Adipocyte (in vitro differentiated cells): ENCODE results near the gene TUBG1.

Source experiments
- DNase-seq: peaks from one replicate; pipeline ENCODE4 v3.0.0-alpha.2; 2015; ENCODE audit warnings: low read depth
- H3K27me3 ChIP-seq: replicated peaks from 2 replicates; pipeline ENCODE4 v1.7.0; 2013; ENCODE audit warnings: mild to moderate bottlenecking, low read length, moderate library complexity; ENCODE audit not compliant: control insufficient read depth, insufficient read depth
- H3K36me3 ChIP-seq: 2 replicates; pipeline ENCODE4 v1.7.0; 2013; ENCODE audit warnings: low read length, mild to moderate bottlenecking, moderate library complexity; ENCODE audit not compliant: control insufficient read depth, insufficient read depth, severe bottlenecking
- H3K4me1 ChIP-seq: 2 replicates; pipeline ENCODE4 v1.7.0; 2013; ENCODE audit warnings: mild to moderate bottlenecking, low read length, moderate library complexity; ENCODE audit not compliant: control insufficient read depth, insufficient read depth
- H3K4me3 ChIP-seq: 2 replicates; pipeline ENCODE4 v1.7.0; 2013; ENCODE audit warnings: mild to moderate bottlenecking, low read length, moderate library complexity
- H3K9ac ChIP-seq: 2 replicates; pipeline ENCODE4 v1.7.0; 2013; ENCODE audit warnings: mild to moderate bottlenecking, low read length, moderate library complexity
- H3K9me3 ChIP-seq: 2 replicates; pipeline ENCODE4 v1.7.0; 2013; ENCODE audit warnings: mild to moderate bottlenecking, low read length, moderate library complexity; ENCODE audit not compliant: control insufficient read depth

The TUBG1 gene

DNA sequence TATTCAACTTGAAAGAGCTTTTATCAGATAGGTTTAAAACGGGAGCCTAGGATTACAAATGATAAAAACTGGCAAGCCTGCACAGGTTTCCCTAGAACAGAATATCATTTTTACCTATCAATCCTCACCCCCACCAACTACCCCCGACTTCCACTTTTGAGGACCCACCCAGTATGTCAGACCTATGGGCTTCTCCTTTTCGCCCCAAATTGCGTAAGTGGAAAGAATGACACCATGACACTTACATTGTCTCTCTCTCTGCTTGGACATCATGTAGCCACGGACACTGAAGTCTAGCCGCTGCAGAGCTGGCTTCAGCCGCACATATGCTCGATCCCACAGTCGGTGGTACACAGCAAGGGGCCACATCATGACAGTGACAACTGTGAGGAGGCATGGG, 24.6 kb upstream of the TUBG1 start:
- Histone ChIP-seq H3K4me3 (peak overlapping the region; percentile 25), H3K9ac (peak overlapping the region; percentile 70), H3K27me3 (no peaks in the 10 kb centered on the region), H3K9me3 (no peaks in the 10 kb centered on the region), H3K4me1 (peaks cover 35% of the 10 kb centered on the region), H3K36me3 (peaks cover 95% of the 10 kb centered on the region)
- DNase-seq: no peak

DNA sequence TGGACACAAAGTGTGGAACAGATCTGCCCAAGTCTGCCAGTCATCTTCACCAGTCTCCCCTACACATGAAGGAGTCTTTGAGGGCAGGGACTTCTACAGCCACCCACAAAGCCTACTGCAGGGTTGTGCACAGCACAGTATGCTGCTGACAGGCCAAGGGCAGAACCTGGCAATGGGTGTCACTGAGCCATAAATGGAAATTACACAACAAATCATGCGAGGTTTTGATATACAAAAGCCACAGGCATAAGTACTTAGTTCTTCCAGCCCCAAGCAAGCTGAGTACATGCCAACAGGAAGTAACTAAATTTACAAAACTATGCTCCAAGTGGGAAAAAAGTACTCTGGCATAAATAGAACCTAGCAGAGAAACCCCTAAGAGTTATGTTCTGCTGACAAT, 24.1 kb upstream of the TUBG1 start:
- Histone ChIP-seq H3K27me3 (no peaks in the 10 kb centered on the region), H3K4me3 (peak overlapping the region; percentile 48), H3K9me3 (no peaks in the 10 kb centered on the region), H3K4me1 (peaks cover 35% of the 10 kb centered on the region), H3K9ac (peak overlapping the region; percentile 70), H3K36me3 (peaks cover 96% of the 10 kb centered on the region)
- peak; percentile 9 for DNase-seq

DNA sequence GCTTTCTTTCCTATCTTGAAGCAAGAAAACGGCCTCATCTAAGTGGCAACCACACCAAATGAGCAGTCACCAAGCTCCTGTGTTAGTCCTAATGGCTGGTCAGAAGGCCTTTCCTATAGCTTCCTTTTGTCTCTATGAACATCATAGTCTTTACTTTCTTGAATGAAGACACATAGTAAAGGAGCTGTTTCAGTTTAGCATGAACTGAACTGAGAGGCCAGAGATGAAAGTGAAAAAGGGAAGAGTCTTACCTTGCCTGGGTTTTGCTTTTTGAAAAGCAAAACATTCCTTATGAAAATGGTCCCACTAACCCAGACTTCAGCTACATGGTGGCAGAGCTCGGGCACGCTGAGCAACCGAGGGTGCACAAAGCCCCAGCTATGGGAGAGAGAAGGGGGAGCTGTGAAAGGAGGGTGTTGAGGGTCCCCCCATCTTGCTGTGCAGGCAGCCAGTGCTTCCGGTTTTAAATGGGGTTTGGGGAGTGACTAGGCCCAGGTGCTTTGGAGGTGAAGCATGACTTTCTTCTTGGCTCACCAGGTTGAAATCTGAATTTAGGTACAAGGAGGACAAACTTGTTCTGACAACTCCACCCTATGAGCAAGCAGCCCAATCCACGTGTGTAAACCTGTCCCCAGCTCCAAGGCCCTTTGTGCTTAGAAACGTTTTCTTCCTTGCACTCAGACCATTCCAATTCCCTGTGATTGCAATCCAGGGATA, 22.8 kb upstream of the TUBG1 start:
- H3K9ac ChIP-seq: no peak overlapping the region
- no peaks in the 10 kb centered on the region for H3K9me3 ChIP-seq
- peaks cover 35% of the 10 kb centered on the region for H3K4me1 ChIP-seq
- peaks cover 95% of the 10 kb centered on the region for H3K36me3 ChIP-seq
- no peak overlapping the region for H3K4me3 ChIP-seq
- H3K27me3 ChIP-seq: no peaks in the 10 kb centered on the region
- DNase-seq: no peak

DNA sequence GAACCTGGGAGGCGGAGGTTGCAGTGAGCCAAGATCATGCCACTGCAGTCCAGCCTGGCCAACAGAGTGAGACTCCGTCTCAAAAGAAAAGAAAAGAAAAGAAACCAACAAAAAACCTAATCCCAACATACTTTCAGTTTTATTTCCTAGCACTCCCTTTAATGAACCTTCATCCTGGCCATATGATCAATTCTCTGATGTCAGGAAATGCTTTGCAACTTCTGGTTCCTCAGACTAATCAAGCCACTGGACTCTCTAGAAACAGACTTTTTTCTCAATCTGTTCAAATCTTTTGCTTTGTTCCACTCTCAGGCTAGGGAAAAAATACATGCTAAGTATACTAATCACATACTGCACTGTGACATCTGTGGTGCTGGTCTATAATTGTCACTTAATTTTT, 18.6 kb upstream of the TUBG1 start:
- Histone ChIP-seq H3K36me3 (peaks cover 60% of the 10 kb centered on the region), H3K9ac (no peak overlapping the region), H3K27me3 (no peaks in the 10 kb centered on the region), H3K4me1 (peaks cover 19% of the 10 kb centered on the region), H3K4me3 (no peak overlapping the region), H3K9me3 (no peaks in the 10 kb centered on the region)
- no peak for DNase-seq

GRCh38 chr17:42591411-42591810, 18.1 kb upstream of the TUBG1 start:
- Histone ChIP-seq H3K4me3 (no peak overlapping the region), H3K9me3 (no peaks in the 10 kb centered on the region)

GRCh38 chr17:42596386-42596785, 13.1 kb upstream of the TUBG1 start:
- Histone ChIP-seq H3K9me3 (no peaks in the 10 kb centered on the region), H3K36me3 (peaks cover 8% of the 10 kb centered on the region), H3K27me3 (no peaks in the 10 kb centered on the region), H3K4me1 (peaks cover 10% of the 10 kb centered on the region), H3K4me3 (no peak overlapping the region), H3K9ac (no peak overlapping the region)
- DNase-seq: no peak

More at GRCh38 chr17:42591411-42591810, 18.1 kb upstream of the TUBG1 start:
- no peak for DNase-seq
- Histone ChIP-seq H3K4me1 (peaks cover 14% of the 10 kb centered on the region), H3K27me3 (no peaks in the 10 kb centered on the region), H3K36me3 (peaks cover 56% of the 10 kb centered on the region), H3K9ac (no peak overlapping the region)

DNA sequence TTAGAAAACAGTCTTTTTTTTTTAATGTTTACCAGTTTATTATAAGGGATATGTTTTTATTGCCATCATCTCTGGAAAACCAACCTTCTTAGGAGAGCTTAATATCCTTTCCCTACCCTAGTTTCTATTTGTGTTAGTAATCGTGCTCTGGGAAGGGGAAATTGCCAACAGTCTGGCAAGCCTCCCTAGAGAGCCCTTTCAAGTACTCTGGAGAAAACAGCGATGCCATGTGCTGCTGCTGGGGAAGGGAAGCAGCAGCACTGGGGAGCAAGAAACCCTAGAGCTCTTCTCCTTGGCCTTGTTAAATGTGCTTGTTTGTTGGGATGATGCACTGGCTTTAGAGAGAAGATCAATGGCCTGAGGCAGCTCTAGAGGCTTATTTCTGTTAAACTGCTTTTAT, 10.6 kb upstream of the TUBG1 start:
- H3K9ac ChIP-seq: no peak overlapping the region
- DNase-seq: no peak
- H3K4me3 ChIP-seq: no peak overlapping the region
- peaks cover 10% of the 10 kb centered on the region for H3K4me1 ChIP-seq
- H3K9me3 ChIP-seq: no peaks in the 10 kb centered on the region
- peaks cover 2% of the 10 kb centered on the region for H3K36me3 ChIP-seq
- H3K27me3 ChIP-seq: no peaks in the 10 kb centered on the region

GRCh38 chr17:42603318-42603717, 6.2 kb upstream of the TUBG1 start:
- Histone ChIP-seq H3K36me3 (no peaks in the 10 kb centered on the region), H3K27me3 (no peaks in the 10 kb centered on the region), H3K9me3 (no peaks in the 10 kb centered on the region), H3K4me1 (peaks cover 16% of the 10 kb centered on the region), H3K9ac (no peak overlapping the region), H3K4me3 (no peak overlapping the region)
- DNase-seq: no peak

- Histone ChIP-seq H3K9me3 (no peaks in the 10 kb centered on the region), H3K36me3 (peaks cover 11% of the 10 kb centered on the region), H3K27me3 (no peaks in the 10 kb centered on the region), H3K4me3 (peak overlapping the region; percentile 95), H3K9ac (peak overlapping the region; percentile 98), H3K4me1 (peaks cover 12% of the 10 kb centered on the region)
- DNase-seq: no peak
Measured at GRCh38 chr17:42607769-42608168, 1.7 kb upstream of the TUBG1 start.

DNA sequence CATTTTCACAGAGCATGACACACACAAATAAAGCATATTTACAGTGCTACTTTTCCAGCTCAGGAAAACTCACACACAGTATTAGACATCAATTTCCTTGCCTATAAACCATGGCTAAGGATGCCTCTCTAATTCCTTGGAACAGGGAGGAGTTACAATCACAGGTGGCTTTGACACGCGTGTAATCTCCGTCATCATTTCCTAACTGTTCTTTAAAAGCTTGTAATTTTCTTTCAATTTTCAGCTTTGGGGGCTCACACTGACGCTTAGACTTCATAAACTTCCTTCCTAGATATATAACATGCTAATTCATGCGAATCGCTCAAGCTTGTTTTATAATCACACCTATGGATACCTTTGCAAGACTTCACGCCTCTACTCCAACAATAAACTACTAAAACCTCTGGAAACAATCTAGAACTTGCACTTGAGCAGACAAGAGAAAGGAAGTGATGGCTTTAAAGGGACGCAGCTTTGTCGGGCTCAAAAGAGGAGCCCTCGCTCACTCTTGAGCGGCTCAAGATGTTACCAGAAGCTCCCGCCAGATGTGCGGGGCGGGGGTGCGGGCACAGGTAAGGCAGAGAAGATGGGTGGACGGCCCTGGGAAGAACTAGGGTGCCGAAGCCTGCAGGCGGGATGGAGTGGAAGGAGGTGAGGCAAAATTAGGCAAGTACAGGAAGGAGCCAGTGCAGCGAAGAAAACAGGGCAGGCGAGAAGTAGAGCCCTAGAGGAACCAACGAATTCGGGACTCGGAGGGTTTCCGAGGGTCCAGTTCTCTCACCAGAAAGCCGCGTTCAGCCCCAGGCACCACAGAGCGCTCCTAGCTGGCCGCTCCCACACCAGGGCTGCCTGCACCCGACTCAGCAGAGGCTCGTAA, 940 bp upstream of the TUBG1 start:
- peak; percentile 49 for DNase-seq
- peaks cover 19% of the 10 kb centered on the region for H3K36me3 ChIP-seq

More for the DNA sequence above, 940 bp upstream of the TUBG1 start:
- Histone ChIP-seq H3K4me3 (peak overlapping the region; percentile 95), H3K27me3 (no peaks in the 10 kb centered on the region), H3K9me3 (no peaks in the 10 kb centered on the region), H3K9ac (peak overlapping the region; percentile 98), H3K4me1 (peaks cover 12% of the 10 kb centered on the region)
